Osteocyte (in vitro differentiated cells): ENCODE results near the gene DHX36. TPM values are rescaled to one million over a fixed set of nuclear protein-coding genes. Genes with fewer than 3 reads are reported as not detected.

Source experiments
- DNase-seq: peaks from one replicate; pipeline ENCODE4 v3.0.0; 2021; ENCODE audit warnings: mixed read lengths; ENCODE audit not compliant: unreplicated experiment; ENCODE audit errors: extremely low spot score
- H3K27ac Mint-ChIP-seq: one replicate; pipeline ENCODE4 v1.8.0; 2021; ENCODE audit warnings: mild to moderate bottlenecking, mixed read lengths; ENCODE audit not compliant: unreplicated experiment
- H3K27me3 Mint-ChIP-seq: one replicate; pipeline ENCODE4 v1.8.0; 2021; ENCODE audit warnings: mixed read lengths; ENCODE audit not compliant: unreplicated experiment
- H3K36me3 Mint-ChIP-seq: one replicate; pipeline ENCODE4 v1.8.0; 2021; ENCODE audit warnings: mixed read lengths; ENCODE audit not compliant: unreplicated experiment
- H3K4me1 Mint-ChIP-seq: one replicate; pipeline ENCODE4 v1.8.0; 2021; ENCODE audit warnings: mixed read lengths; ENCODE audit not compliant: unreplicated experiment
- H3K4me3 Mint-ChIP-seq: one replicate; pipeline ENCODE4 v1.8.0; 2021; ENCODE audit warnings: mild to moderate bottlenecking, moderate library complexity, mixed read lengths; ENCODE audit not compliant: unreplicated experiment
- H3K9me3 Mint-ChIP-seq: one replicate; pipeline ENCODE4 v1.8.0; 2021; ENCODE audit warnings: mixed read lengths; ENCODE audit not compliant: unreplicated experiment
- CTCF ChIP-seq: fragments of 200-600 bp; sonication (generic); IDR thresholded peaks from 2 replicates; pipeline ENCODE4 v1.5.0; 2021; ENCODE audit warnings: antibody characterized with exemption, mild to moderate bottlenecking, moderate library complexity
- long read RNA-seq: library from polyadenylated mRNA; unstranded; transcript quantifications from one replicate; pipeline ENCODE4 v2.0.0, GENCODE V29; 2021
- total RNA-seq: library from RNA; stranded (reverse); gene quantifications from 2 replicates; pipeline ENCODE4 v1.2.1, GENCODE V29; 2021

The DHX36 gene
- total RNA-seq, result 61.5 and 68.2 TPM in 2 replicates
- long read RNA-seq, partial matches to known transcripts, result 11 of 17 reads
- long read RNA-seq, other reads (novel, unspliced or antisense), result 5 of 17 reads

DNA sequence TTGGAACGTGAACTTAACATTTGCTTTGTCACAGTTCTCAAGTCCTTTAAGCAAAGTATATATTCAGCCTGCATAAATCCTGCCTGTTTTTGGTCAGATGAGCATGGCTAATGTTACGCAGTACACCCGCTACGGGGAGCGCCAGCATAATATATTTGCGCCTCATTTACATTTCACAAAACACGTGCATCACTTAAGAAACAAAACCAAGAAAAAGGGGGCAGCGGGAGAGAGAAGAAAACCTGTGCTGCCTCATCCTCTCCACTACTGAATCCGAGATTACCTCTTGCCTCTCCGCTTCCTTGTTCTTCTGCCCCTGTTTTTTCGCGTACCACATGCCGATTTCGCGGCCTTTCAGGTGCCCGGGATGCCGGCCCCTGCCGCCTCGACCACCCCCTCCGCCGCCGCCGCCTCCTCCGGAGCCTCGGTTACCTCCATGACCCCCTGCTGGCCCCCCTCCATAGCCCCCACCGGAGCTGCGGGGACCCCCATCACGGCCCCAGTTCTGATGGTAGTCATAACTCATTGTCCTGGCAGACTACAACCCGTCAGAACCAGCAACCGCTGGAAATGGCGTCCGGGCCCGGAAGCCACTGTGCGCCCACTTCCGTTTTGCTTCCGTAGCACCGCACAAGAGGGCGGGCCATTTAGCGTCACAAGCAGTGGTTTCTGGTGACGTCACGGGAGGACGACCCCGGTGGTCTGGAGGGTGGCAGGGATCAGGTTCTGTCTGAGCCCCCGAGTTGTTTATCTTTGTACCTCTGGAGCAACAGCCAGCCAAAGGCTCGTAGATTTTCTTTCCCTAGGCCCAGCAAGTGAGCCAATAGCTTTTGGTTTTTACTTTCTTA, at the start of gene DHX36:
DHX36 (minus strand) TSS at position 597 of the 848 bp plus-strand sequence; CDS start at position 526, 71 bp downstream.
- peak within 1 kb of the TSS; percentile 99 for H3K27ac Mint-ChIP-seq
- peaks cover 6% of the 10 kb centered on the region for H3K36me3 Mint-ChIP-seq
- no peaks in the 10 kb centered on the region for H3K9me3 Mint-ChIP-seq
- peaks cover 4% of the 10 kb centered on the region for H3K27me3 Mint-ChIP-seq
- H3K4me3 Mint-ChIP-seq, result peak within 1 kb of the TSS; percentile 91
- DNase-seq, result peak; percentile 96
- TF ChIP-seq CTCF, result peak; percentile 24
- H3K4me1 Mint-ChIP-seq, result peaks cover 24% of the 10 kb centered on the region

DNA sequence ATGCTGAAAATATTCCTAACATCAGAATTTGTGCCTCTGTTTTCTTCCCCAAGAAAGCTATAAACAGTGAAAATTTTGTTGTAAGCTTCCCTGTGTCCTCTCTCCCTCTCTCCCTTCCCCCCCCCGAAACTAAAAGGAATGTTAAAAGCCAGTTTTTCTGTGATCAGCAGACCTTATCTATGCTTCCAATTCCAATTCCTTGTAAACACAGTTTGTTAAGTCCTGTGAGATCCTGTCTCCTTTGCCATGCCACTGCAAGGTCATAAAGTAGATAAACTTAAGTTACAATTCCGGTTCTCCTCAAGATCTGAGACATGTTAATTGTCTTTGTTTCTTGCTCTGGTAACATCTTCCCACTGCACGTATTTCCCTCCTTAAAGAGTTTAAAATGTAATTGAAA, 42.9 kb upstream of the DHX36 start:
- Mint-ChIP-seq H3K27ac (no peak overlapping the region), H3K27me3 (no peaks in the 10 kb centered on the region), H3K36me3 (no peaks in the 10 kb centered on the region), H3K4me1 (no peaks in the 10 kb centered on the region), H3K9me3 (no peaks in the 10 kb centered on the region), H3K4me3 (no peak overlapping the region)
- no peak for DNase-seq
- no peak for TF ChIP-seq CTCF

GRCh38 chr3:154364849-154365248, 40.6 kb upstream of the DHX36 start:
- Mint-ChIP-seq H3K27me3 (no peaks in the 10 kb centered on the region), H3K4me3 (no peak overlapping the region), H3K36me3 (no peaks in the 10 kb centered on the region), H3K27ac (no peak overlapping the region), H3K4me1 (no peaks in the 10 kb centered on the region), H3K9me3 (no peaks in the 10 kb centered on the region)
- DNase-seq, result no peak
- TF ChIP-seq CTCF, result no peak

DNA sequence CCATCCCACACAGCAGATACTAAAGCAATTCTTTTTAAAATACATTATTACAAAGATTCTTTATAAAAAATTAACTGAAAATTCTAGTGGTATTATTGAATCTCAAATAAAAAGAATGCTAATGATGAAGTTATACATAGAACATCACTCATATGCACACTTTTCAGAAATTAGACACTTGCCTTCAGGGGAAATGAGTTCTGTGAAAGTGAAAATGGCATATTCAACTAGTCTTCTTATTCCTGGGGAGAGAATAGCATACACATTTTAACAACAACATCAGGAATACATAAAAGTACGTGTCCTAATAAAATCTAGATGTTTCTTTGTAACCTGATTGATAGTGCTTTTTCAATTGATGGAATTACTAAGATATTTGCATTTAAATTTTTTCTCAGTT, 36.8 kb upstream of the DHX36 start:
- no peak overlapping the region for H3K4me3 Mint-ChIP-seq

More for the DNA sequence above, 36.8 kb upstream of the DHX36 start:
- H3K27me3 Mint-ChIP-seq, result no peaks in the 10 kb centered on the region
- H3K36me3 Mint-ChIP-seq, result no peaks in the 10 kb centered on the region
- no peaks in the 10 kb centered on the region for H3K4me1 Mint-ChIP-seq
- H3K27ac Mint-ChIP-seq, result no peak overlapping the region
- no peaks in the 10 kb centered on the region for H3K9me3 Mint-ChIP-seq
- no peak for TF ChIP-seq CTCF
- no peak for DNase-seq
